ENCODE measurements around the gene MYH11. TPM values are rescaled to one million over a fixed set of nuclear protein-coding genes. Genes with fewer than 3 reads are reported as not detected.

The MYH11 gene
- total and polyA plus RNA-seq, 10 of the 15 experiments (the other 5 are each of a cell fraction or from before 2014, with no cell fraction given), result 0.01 to 1.9 (median 0.13) TPM; not detected in 1

- no peak for TF ChIP-seq NFYA (IDR thresholded peaks at IDR 0.05; ENCODE audit: borderline replicate concordance, low read depth, low read length)
- TF ChIP-seq, protein P1, sequence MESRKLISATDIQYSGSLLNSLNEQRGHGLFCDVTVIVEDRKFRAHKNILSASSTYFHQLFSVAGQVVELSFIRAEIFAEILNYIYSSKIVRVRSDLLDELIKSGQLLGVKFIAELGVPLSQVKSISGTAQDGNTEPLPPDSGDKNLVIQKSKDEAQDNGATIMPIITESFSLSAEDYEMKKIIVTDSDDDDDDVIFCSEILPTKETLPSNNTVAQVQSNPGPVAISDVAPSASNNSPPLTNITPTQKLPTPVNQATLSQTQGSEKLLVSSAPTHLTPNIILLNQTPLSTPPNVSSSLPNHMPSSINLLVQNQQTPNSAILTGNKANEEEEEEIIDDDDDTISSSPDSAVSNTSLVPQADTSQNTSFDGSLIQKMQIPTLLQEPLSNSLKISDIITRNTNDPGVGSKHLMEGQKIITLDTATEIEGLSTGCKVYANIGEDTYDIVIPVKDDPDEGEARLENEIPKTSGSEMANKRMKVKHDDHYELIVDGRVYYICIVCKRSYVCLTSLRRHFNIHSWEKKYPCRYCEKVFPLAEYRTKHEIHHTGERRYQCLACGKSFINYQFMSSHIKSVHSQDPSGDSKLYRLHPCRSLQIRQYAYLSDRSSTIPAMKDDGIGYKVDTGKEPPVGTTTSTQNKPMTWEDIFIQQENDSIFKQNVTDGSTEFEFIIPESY (IDR thresholded peaks at IDR 0.05), result no peak
Measured at GRCh38 chr16:15768201-15768600, 88.6 kb downstream of the MYH11 start (continued).

DNA sequence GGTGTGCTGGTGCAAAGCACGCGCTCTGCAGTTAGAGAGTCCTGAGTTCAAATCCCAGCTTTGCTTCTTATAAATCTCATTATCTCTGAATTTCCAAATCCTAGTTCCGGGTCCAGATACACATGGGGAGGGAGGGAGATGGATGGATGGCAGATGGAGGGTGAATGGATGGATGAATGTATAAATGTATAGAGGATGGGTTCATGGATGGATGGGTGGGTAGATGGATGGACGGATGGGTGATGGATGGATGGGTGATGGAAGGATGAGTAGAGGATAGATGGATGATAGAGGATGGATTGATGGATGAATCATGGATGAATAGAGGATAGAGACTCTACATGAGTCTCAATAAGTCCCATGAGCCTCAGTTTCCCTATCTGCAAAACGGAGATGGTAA lies 89.9 kb downstream of the MYH11 start:
- in situ Hi-C loops (cut with MboI), result no loop called here
- WGBS (ENCODE audit: insufficient coverage, insufficient replicate concordance, low lambda C conversion rate, missing lambda C conversion rate), result 67% methylated on average over 5 of the region's 5 CpGs
- POLR2A ChIA-PET, result no interaction called here
- no peak for TF ChIP-seq MYC (IDR thresholded peaks at IDR 0.05; ENCODE audit: insufficient read depth, insufficient read length, insufficient replicate concordance, low read length, severe bottlenecking)
- TF ChIP-seq, protein P2, sequence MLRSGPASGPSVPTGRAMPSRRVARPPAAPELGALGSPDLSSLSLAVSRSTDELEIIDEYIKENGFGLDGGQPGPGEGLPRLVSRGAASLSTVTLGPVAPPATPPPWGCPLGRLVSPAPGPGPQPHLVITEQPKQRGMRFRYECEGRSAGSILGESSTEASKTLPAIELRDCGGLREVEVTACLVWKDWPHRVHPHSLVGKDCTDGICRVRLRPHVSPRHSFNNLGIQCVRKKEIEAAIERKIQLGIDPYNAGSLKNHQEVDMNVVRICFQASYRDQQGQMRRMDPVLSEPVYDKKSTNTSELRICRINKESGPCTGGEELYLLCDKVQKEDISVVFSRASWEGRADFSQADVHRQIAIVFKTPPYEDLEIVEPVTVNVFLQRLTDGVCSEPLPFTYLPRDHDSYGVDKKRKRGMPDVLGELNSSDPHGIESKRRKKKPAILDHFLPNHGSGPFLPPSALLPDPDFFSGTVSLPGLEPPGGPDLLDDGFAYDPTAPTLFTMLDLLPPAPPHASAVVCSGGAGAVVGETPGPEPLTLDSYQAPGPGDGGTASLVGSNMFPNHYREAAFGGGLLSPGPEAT (IDR thresholded peaks at IDR 0.05; ENCODE audit: low read depth), result no peak
- TF ChIP-seq ASH2L (IDR thresholded peaks at IDR 0.05; ENCODE audit: borderline replicate concordance, low read depth), result no peak
- TF ChIP-seq EP300 (IDR thresholded peaks at IDR 0.05; ENCODE audit: borderline replicate concordance in 1 of 2, control insufficient read depth in 1 of 2, low read depth in 2 of 2, low read length in 2 of 2), result no peak
- no peak for TF ChIP-seq EZH2 (IDR thresholded peaks at IDR 0.05; ENCODE audit: borderline replicate concordance, control insufficient read depth, low read depth, low read length)
- TF ChIP-seq SREBF1 (IDR thresholded peaks at IDR 0.05; ENCODE audit: low read length), result no peak
- TF ChIP-seq SKIL (IDR thresholded peaks at IDR 0.05; ENCODE audit: low read depth, poor library complexity, severe bottlenecking), result no peak
- TF ChIP-seq ZZZ3 (IDR thresholded peaks at IDR 0.05; ENCODE audit: control insufficient read depth, insufficient read length, low read depth), result no peak
- no peak for TF ChIP-seq SPI1 (IDR thresholded peaks at IDR 0.05; ENCODE audit: borderline replicate concordance, insufficient read depth, low read depth, low read length)

More for the DNA sequence above, 89.9 kb downstream of the MYH11 start:
- DNase-seq (ENCODE audit: low read depth, low spot score) (no peak), ATAC-seq (no peak), FAIRE-seq (no peak)
- no peaks in the 10 kb centered on the region; the same call in 1 of the 2 replicates for H3K4me1 ChIP-seq (ENCODE audit: control insufficient read depth, insufficient read depth, low read length)
- ChIA-PET RAD21 (ENCODE audit: unreplicated experiment) (interaction anchor here (0.7 to 1.9 kb wide), 3 partner anchors 16 to 361 kb away, joined by 3 to 9 read pairs (median 4); no protein-coding TSS in a partner anchor), SMC1A (ENCODE audit: uncharacterized antibody, unreplicated experiment) (interaction anchor here (1.1 to 2.0 kb wide), 2 partner anchors 11 to 55 kb away, joined by 3 to 14 read pairs; no protein-coding TSS in a partner anchor), CTCF (interaction anchor here (1.7 to 2.8 kb wide), 5 partner anchors 11 to 360 kb away, joined by 7 to 19 read pairs (median 11); no protein-coding TSS in a partner anchor)
- intact Hi-C loops (cut with micrococcal nuclease; ENCODE audit: unreplicated experiment), result loop anchor here (1.0 to 10.0 kb wide), 4 partner anchors 55 to 428 kb away; no protein-coding TSS in a partner anchor
- no peaks in the 10 kb centered on the region for H4K20me1 ChIP-seq (ENCODE audit: control insufficient read depth, insufficient read depth)
- H3K79me2 ChIP-seq (ENCODE audit: control insufficient read depth, insufficient read depth, low read length), result no peaks in the 10 kb centered on the region
- H3K9ac ChIP-seq (ENCODE audit: control insufficient read depth, insufficient read depth, low read length), result no peak overlapping the region
- H3K4me3 ChIP-seq, result no peak overlapping the region
- H2AFZ ChIP-seq (ENCODE audit: control insufficient read depth, low read depth, low read length), result no peak overlapping the region
- H3K9me3 ChIP-seq (replicated peaks; ENCODE audit: control insufficient read depth, insufficient read depth, low read length), result no peaks in the 10 kb centered on the region
- no TSS peak for BruUV-seq (replicated peaks)
- H3K27ac ChIP-seq (ENCODE audit: control insufficient read depth, insufficient read depth), result no peak overlapping the region
- no peaks in the 10 kb centered on the region for H3K27me3 ChIP-seq (replicated peaks in 1 of 2; ENCODE audit: control insufficient read depth in 2 of 2, insufficient read depth in 2 of 2, low read length in 1 of 2)
- no peak overlapping the region for H3K4me2 ChIP-seq (ENCODE audit: control insufficient read depth, insufficient read depth)
- no peaks in the 10 kb centered on the region for H3K36me3 ChIP-seq (ENCODE audit: control insufficient read depth in 2 of 2, insufficient read depth in 2 of 2, low read length in 1 of 2)
